GM21360 (cell line): ENCODE results near the gene MAP3K15.

Experiments
- ATAC-seq: cut with Tn5 transposase; IDR thresholded peaks from one replicate; pipeline ENCODE4 v1.9.1; 2021; ENCODE audit warnings: mild to moderate bottlenecking, moderate library complexity; ENCODE audit not compliant: unreplicated experiment

Gene MAP3K15

DNA sequence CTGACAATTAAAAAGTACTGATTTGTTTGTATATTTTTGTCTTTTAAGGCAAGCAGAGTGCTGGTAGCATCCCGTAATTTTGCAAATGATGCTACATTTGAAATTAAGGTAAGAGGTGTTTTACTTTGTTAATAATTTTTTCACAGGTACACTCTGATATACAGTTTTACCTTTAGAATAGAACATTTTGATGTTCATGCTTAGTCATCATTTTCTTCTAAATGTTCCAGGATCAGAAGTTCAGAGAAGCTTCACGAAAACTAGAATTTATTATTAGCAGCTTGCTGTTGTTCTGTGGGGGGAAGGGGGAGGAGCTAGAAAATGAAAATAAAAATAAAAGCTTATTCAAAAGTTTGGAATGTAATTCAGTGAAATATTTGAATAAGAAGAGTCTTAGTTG lies 166.0 kb downstream of the MAP3K15 start:
- no peak for ATAC-seq

DNA sequence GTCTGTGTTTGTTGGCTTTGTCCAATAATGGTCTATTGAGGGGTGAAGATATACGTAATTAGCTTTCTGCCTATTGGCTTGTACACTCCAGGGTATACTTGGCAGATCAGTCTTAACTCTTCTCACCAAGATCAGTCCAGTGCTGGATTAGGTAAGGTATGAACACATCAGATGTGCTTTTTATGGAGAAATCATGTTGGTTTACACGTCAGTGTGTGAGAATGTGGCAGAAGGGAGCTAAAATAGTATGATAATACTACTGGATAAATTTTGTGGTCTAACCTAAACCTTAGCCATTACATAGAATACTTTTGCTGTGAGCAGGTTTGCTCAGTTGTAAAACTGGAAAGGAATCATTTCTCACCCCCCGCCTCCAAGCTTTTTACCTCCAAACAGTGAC lies 167.4 kb downstream of the MAP3K15 start:
- no peak for ATAC-seq

DNA sequence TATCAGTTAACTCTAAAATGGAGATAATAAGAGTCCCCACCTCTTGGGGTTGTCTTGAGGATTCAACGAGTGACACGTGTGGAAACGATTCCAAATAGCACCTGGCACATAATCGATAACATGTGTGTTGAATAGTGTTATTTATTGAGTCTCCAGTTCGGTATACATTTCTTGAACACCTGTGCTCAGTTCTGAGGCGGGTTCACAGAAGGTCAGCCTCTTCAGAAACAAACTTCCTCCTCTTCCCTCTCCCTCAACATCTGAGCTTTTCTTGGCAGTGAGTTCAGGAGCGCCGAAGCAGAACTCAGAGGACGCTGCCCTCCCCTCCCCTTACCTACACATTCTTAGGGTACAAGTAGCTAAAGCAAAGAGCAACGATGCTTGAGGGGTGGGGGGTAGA lies 170.6 kb downstream of the MAP3K15 start:
- no peak for ATAC-seq

DNA sequence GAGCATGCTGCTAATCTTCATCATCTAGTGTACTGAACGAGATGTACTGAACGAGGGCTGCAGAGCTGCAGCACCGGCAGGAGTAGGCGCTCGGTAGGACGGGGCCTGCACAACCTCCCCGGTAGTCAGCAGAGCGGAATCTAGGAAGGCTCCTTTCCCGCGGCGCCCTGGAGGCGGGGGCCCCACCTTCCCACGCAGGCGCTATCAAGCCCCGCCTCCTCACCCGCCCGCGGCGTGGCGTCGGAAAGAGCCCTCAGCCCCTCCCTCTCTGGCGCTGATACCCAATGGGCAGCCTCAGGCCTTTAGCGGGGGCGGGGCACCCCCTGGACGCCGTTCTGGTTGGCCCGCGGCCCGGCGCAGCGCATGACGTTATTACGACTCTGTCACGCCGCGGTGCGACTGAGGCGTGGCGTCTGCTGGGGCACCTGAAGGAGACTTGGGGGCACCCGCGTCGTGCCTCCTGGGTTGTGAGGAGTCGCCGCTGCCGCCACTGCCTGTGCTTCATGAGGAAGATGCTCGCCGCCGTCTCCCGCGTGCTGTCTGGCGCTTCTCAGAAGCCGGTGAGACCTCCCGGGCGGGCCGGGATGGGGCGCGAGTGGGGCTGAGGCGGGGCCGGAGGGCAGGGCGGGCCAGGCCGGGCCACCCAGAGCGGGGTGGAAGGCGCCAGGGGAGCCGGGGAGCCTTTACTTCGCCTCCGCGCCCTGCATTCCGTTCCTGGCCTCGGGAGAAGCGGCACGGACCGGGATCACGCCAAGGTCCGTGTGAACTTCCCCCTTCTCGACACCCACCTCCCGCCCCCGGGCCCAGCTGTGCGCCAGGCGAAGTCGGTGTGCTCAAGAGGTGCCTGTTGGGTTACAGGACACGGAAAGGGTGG lies 171.5 kb downstream of the MAP3K15 start, which contains the start of gene PDHA1:
PDHA1 (plus strand) TSS at position 393 of the 874 bp plus-strand sequence; CDS start at position 504, 111 bp downstream.
- ATAC-seq: peak; percentile 95

DNA sequence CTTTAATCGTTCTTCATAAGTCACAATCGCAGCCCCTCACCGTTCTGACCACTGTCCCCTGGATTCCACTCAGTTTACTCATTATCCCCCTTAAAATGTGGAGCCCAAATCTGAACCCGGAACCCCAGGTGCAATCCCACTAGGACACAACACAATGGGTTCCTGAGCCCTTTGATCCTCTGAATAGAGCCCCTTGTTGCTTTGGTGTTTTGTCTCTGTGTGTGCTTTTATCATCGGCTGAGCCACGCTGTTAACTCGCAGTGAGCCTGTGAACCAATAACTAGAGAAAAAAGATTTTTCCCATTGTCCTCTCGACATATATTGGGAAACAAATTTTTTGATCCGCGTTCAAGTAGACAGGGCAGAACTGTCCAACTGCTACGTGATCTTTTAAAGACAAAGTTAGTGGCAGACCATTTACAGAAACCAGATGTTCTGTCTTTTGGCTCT lies 172.2 kb downstream of the MAP3K15 start:
- no peak for ATAC-seq

DNA sequence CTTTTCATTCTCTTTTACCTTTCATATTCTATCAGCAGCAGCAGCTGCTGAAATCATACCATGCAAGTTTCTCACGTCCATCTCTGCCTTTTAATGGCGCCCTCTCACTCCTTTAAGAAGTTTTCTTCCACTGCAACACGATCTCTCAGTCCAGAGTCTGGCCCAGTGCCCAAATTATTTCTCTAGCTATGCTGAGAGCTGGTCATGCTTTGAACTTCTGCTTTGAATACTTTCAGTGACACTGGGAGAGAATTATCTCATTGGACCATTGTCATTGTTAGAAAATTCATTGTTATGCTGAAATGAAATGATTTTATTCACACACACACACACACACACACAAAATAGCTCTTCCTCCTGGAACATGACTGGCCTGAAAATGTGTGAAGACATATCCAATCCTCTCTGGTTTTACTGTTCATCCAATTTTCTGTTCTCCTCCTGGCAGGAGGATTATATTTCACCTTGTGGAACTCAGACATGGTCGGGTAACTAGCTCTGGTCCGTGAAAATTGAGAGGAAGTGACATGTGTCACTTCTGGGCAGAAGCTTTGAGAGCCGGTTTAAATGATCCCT lies 172.9 kb downstream of the MAP3K15 start:
- ATAC-seq: no peak

DNA sequence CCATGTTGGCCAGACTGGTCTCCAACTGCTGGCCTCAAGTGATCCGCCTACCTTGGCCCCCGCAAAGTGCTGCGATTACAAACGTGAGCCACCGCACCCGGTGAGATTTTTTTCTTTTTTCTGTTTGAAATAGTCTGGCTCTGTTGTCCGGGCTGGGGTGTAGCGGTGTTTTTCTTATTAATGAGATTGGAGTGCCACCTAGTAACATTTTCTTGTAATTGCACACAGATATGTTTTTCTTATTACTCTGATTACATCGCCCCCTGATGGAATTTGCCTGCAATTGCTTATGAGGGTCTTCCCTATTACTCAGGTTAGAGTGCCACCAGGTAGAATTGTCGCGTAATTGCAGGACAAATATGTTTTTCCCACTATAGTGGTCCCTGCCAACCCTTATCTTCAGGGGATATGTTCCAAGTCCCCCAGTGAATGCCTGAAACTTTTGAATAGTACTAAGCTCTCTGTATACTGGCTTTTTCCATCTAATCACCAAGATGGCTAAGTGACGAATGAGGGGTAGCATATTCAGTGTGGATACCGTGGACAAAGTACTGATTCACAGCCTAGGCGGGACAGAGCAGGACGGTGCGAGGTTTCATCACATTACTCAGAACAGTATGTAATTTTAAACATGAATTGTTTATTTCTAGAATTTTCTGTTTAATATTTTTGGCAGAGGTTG lies 180.2 kb downstream of the MAP3K15 start:
- peak; percentile 42 for ATAC-seq

DNA sequence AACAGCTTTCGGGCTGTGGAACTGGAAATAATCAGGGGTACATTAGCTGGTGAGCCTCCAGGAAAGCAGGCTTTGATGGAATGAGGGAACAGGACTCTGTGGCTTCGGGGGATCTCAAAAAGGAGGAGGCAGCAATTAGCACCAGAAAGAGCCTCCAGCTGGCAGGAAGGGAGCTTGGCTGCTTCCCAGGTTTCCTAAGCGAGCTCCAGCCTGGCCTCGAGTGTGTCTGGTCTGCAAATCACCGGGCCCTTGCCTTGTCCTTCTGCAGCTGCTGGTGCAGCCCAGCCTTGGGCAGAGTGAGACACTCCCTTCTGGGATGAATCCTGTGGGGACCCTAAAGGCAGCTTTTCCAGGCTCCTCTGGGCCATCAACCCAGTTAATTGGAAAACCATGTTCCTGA lies 182.3 kb downstream of the MAP3K15 start:
- no peak for ATAC-seq

DNA sequence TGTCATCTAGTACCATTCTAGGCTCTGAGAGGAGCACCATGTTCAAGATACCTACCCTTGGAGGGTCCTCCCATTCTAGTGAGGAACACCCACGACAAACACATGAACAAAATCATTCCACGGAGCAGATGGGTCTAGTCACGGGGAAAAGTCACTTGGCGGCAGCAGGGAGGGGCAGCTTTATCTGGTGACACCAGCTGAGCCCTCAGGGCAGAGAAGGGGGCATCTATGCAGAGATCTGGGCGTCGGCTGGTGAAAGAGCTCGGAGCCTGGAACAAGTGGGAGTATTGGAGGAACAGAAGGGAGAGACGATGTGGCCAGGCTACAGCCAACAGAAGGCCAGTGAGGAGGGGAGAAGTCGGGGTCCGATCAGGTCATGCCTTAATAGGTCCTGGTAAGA lies 183.5 kb downstream of the MAP3K15 start:
- no peak for ATAC-seq

DNA sequence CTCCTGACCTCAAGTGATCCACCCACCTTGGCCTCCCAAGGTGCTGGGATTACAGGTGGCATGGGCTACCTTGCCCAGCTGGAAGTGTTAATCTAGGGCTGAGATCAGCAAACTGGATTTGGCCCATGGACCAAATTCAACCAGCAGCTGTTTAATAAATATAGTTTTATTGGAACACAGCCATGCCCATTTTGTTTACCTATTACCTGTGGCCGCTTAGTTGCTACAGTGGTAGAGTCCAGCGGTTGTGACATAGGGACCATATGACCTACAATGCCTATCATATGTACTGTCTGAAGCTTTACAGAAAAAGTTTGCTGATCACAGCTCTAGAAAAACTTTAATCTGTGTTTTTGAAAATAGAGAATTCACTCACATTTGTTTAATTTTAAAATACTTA lies 188.7 kb downstream of the MAP3K15 start:
- no peak for ATAC-seq
